ENCODE measurements around the gene SF3A1. TPM values are rescaled to one million over a fixed set of nuclear protein-coding genes. Genes with fewer than 3 reads are reported as not detected.
A peak's percentile ranks its signal among the peaks of the same experiment; 100 is the strongest.

Gene SF3A1
- total RNA-seq, 2 experiments from 2014 or later = 247 to 279 TPM

- ChIA-PET POLR2A (interaction anchor here (1.8 kb wide), 1 partner anchor 16 kb away, joined by 6 read pairs; the partner anchor contains the start of gene CASTOR1), CTCF (interaction anchor here (1.6 to 15.7 kb wide), 3 partner anchors 15 to 77 kb away, joined by 4 to 138 read pairs (median 5); partner anchors contain the start of gene CASTOR1)
- Mint-ChIP-seq H3K27ac (peak overlapping the region; percentile 92), H3K9me3 (no peaks in the 10 kb centered on the region), H3K36me3 (ENCODE audit: low read depth) (peaks cover 69% of the 10 kb centered on the region), H3K27me3 (no peaks in the 10 kb centered on the region), H3K4me1 (peaks cover 92% of the 10 kb centered on the region), H3K4me3 (peak overlapping the region; percentile 78)
- no peak for DNase-seq
These were observed 52.0 kb downstream of the SF3A1 start for GRCh38 chr22:30304495-30305244.

GRCh38 chr22:30302810-30303138 lies 53.9 kb downstream of the SF3A1 start:
- Mint-ChIP-seq H3K27ac (peak overlapping the region; percentile 92), H3K27me3 (no peaks in the 10 kb centered on the region), H3K4me3 (no peak overlapping the region), H3K9me3 (no peaks in the 10 kb centered on the region), H3K4me1 (peaks cover 87% of the 10 kb centered on the region), H3K36me3 (ENCODE audit: low read depth) (peaks cover 75% of the 10 kb centered on the region)
- DNase-seq = no peak
- ChIA-PET POLR2A (interaction anchor here (1.5 kb wide), 1 partner anchor 13 kb away, joined by 4 read pairs; the partner anchor contains the start of gene CASTOR1), CTCF (interaction anchor here (0.9 to 15.7 kb wide), 7 partner anchors 10 to 144 kb away, joined by 3 to 138 read pairs (median 5); partner anchors contain the start of genes CASTOR1 and RNF215)

GRCh38 chr22:30301995-30302809 lies 54.5 kb downstream of the SF3A1 start:
- Mint-ChIP-seq H3K4me1 (peaks cover 88% of the 10 kb centered on the region), H3K27me3 (no peaks in the 10 kb centered on the region), H3K4me3 (no peak overlapping the region), H3K27ac (peak overlapping the region; percentile 92), H3K36me3 (ENCODE audit: low read depth) (peaks cover 77% of the 10 kb centered on the region), H3K9me3 (no peaks in the 10 kb centered on the region)
- ChIA-PET POLR2A (interaction anchor here (1.5 kb wide), 1 partner anchor 13 kb away, joined by 4 read pairs; the partner anchor contains the start of gene CASTOR1), CTCF (interaction anchor here (0.8 to 15.7 kb wide), 6 partner anchors 8 to 144 kb away, joined by 3 to 138 read pairs (median 4); partner anchors contain the start of genes CASTOR1 and RNF215)
- no peak for DNase-seq

GRCh38 chr22:30299322-30299721 lies 57.4 kb downstream of the SF3A1 start:
- ChIA-PET CTCF (interaction anchor here (1.1 to 15.7 kb wide), 3 partner anchors 9 to 88 kb away, joined by 3 to 138 read pairs (median 3); partner anchors contain the start of genes CASTOR1 and RNF215), POLR2A (no interaction called here)
- peaks cover 82% of the 10 kb centered on the region for H3K36me3 Mint-ChIP-seq (ENCODE audit: low read depth)
- H3K4me3 Mint-ChIP-seq = no peak overlapping the region
- H3K4me1 Mint-ChIP-seq = peaks cover 76% of the 10 kb centered on the region
- H3K27me3 Mint-ChIP-seq = no peaks in the 10 kb centered on the region
- no peak overlapping the region for H3K27ac Mint-ChIP-seq
- no peaks in the 10 kb centered on the region for H3K9me3 Mint-ChIP-seq
- DNase-seq = no peak

- no peak overlapping the region for H3K4me3 Mint-ChIP-seq
- H3K4me1 Mint-ChIP-seq = peaks cover 64% of the 10 kb centered on the region
These were observed 58.5 kb downstream of the SF3A1 start for GRCh38 chr22:30297991-30298701.

GRCh38 chr22:30297276-30297990 lies 59.3 kb downstream of the SF3A1 start:
- H3K27ac Mint-ChIP-seq = peak overlapping the region; percentile 94
- no peaks in the 10 kb centered on the region for H3K9me3 Mint-ChIP-seq
- DNase-seq = no peak
- H3K4me3 Mint-ChIP-seq = no peak overlapping the region
- peaks cover 57% of the 10 kb centered on the region for H3K4me1 Mint-ChIP-seq
- H3K27me3 Mint-ChIP-seq = no peaks in the 10 kb centered on the region
- CTCF ChIA-PET = interaction anchor here (1.2 to 15.7 kb wide), 6 partner anchors 7 to 100 kb away, joined by 3 to 138 read pairs (median 4); partner anchors contain the start of genes CASTOR1 and SEC14L2
- POLR2A ChIA-PET = no interaction called here
- H3K36me3 Mint-ChIP-seq (ENCODE audit: low read depth) = peaks cover 78% of the 10 kb centered on the region

More at GRCh38 chr22:30297991-30298701, 58.5 kb downstream of the SF3A1 start:
- Mint-ChIP-seq H3K27ac (peak overlapping the region; percentile 94), H3K36me3 (ENCODE audit: low read depth) (peaks cover 81% of the 10 kb centered on the region), H3K9me3 (no peaks in the 10 kb centered on the region), H3K27me3 (no peaks in the 10 kb centered on the region)
- POLR2A ChIA-PET = no interaction called here
- no peak for DNase-seq
- CTCF ChIA-PET = interaction anchor here (0.5 to 15.7 kb wide), 7 partner anchors 8 to 99 kb away, joined by 3 to 138 read pairs (median 3); partner anchors contain the start of genes CASTOR1 and SEC14L2

- CTCF ChIA-PET = interaction anchor here (1.2 to 15.7 kb wide), 5 partner anchors 7 to 101 kb away, joined by 3 to 138 read pairs (median 4); partner anchors contain the start of genes CASTOR1 and SEC14L2
- peaks cover 73% of the 10 kb centered on the region for H3K36me3 Mint-ChIP-seq (ENCODE audit: low read depth)
- H3K4me3 Mint-ChIP-seq = peak overlapping the region; percentile 27
These were observed 59.9 kb downstream of the SF3A1 start for GRCh38 chr22:30296833-30297232.

GRCh38 chr22:30296324-30296723 lies 60.4 kb downstream of the SF3A1 start:
- no peak for DNase-seq
- ChIA-PET POLR2A (no interaction called here), CTCF (interaction anchor here (1.0 to 15.7 kb wide), 5 partner anchors 6 to 91 kb away, joined by 3 to 138 read pairs (median 3); partner anchors contain the start of genes CASTOR1 and RNF215)
- Mint-ChIP-seq H3K4me3 (no peak overlapping the region), H3K4me1 (peaks cover 54% of the 10 kb centered on the region), H3K9me3 (no peaks in the 10 kb centered on the region), H3K36me3 (ENCODE audit: low read depth) (peaks cover 73% of the 10 kb centered on the region), H3K27ac (peak overlapping the region; percentile 94), H3K27me3 (no peaks in the 10 kb centered on the region)

More at GRCh38 chr22:30296833-30297232, 59.9 kb downstream of the SF3A1 start:
- peaks cover 54% of the 10 kb centered on the region for H3K4me1 Mint-ChIP-seq
- no peak for DNase-seq
- H3K27me3 Mint-ChIP-seq = no peaks in the 10 kb centered on the region
- POLR2A ChIA-PET = no interaction called here
- H3K27ac Mint-ChIP-seq = peak overlapping the region; percentile 94
- no peaks in the 10 kb centered on the region for H3K9me3 Mint-ChIP-seq

- peaks cover 65% of the 10 kb centered on the region for H3K36me3 Mint-ChIP-seq (ENCODE audit: low read depth)
- no peak for DNase-seq
- H3K9me3 Mint-ChIP-seq = no peaks in the 10 kb centered on the region
- no peaks in the 10 kb centered on the region for H3K27me3 Mint-ChIP-seq
- no peak overlapping the region for H3K4me3 Mint-ChIP-seq
- ChIA-PET CTCF (interaction anchor here (0.6 to 15.7 kb wide), 5 partner anchors 6 to 149 kb away, joined by 3 to 138 read pairs (median 3); partner anchors contain the start of genes CASTOR1 and RNF215), POLR2A (no interaction called here)
- H3K4me1 Mint-ChIP-seq = peaks cover 54% of the 10 kb centered on the region
- H3K27ac Mint-ChIP-seq = peak overlapping the region; percentile 94
These were observed 61.1 kb downstream of the SF3A1 start for GRCh38 chr22:30295576-30295975.

- H3K4me3 Mint-ChIP-seq = no peak overlapping the region
- DNase-seq = no peak
- no peak overlapping the region for H3K27ac Mint-ChIP-seq
- peaks cover 58% of the 10 kb centered on the region for H3K36me3 Mint-ChIP-seq (ENCODE audit: low read depth)
- ChIA-PET POLR2A (interaction anchor here (1.2 kb wide), 1 partner anchor 48 kb away, joined by 3 read pairs; the partner anchor contains the start of gene LIF), CTCF (interaction anchor here (0.6 to 10.5 kb wide), 3 partner anchors 8 to 148 kb away, joined by 3 to 138 read pairs (median 9); no protein-coding TSS in a partner anchor)
- H3K4me1 Mint-ChIP-seq = peaks cover 59% of the 10 kb centered on the region
- H3K27me3 Mint-ChIP-seq = no peaks in the 10 kb centered on the region
- no peaks in the 10 kb centered on the region for H3K9me3 Mint-ChIP-seq
These were observed 61.9 kb downstream of the SF3A1 start for GRCh38 chr22:30294830-30295229.

GRCh38 chr22:30294066-30294465 lies 62.6 kb downstream of the SF3A1 start:
- ChIA-PET POLR2A (interaction anchor here (1.2 kb wide), 1 partner anchor 47 kb away, joined by 3 read pairs; the partner anchor contains the start of gene LIF), CTCF (interaction anchor here (0.9 to 10.5 kb wide), 5 partner anchors 9 to 189 kb away, joined by 3 to 138 read pairs (median 3); partner anchors contain the start of gene RNF215)
- no peaks in the 10 kb centered on the region for H3K27me3 Mint-ChIP-seq
- H3K27ac Mint-ChIP-seq = peak overlapping the region; percentile 21
- peaks cover 59% of the 10 kb centered on the region for H3K4me1 Mint-ChIP-seq
- H3K9me3 Mint-ChIP-seq = no peaks in the 10 kb centered on the region
- no peak overlapping the region for H3K4me3 Mint-ChIP-seq
- DNase-seq = no peak
- H3K36me3 Mint-ChIP-seq (ENCODE audit: low read depth) = peaks cover 51% of the 10 kb centered on the region
